Measurements from ENCODE around the gene GLOD5. TPM values are rescaled to one million over a fixed set of nuclear protein-coding genes. Genes with fewer than 3 reads are reported as not detected.

Gene GLOD5
- total and polyA plus RNA-seq, 9 of the 15 experiments (the other 6 are each of a cell fraction or from before 2014, with no cell fraction given): 0.27 to 4.4 (median 2.2) TPM

- TF ChIP-seq POLR3A (IDR thresholded peaks at IDR 0.05; ENCODE audit: borderline replicate concordance, extremely low read depth, insufficient read depth, insufficient read length): no peak
- no peak for TF ChIP-seq CGGBP1 (CRISPR knock-in tag; IDR thresholded peaks at IDR 0.05)
- peak; percentile 98 for TF ChIP-seq E2F8 (IDR thresholded peaks at IDR 0.05; ENCODE audit: low read depth, partially characterized antibody)
- TF ChIP-seq THAP12 (CRISPR knock-in tag; IDR thresholded peaks at IDR 0.05): no peak; the same call in 1 of the 2 replicates
- peak; percentile 84 for TF ChIP-seq CREB3L1 (IDR thresholded peaks at IDR 0.05; ENCODE audit: borderline replicate concordance, low read depth)
- peak; percentile 80 for TF ChIP-seq NBN (IDR thresholded peaks at IDR 0.05; ENCODE audit: low read depth)
- peak; percentile 31; the same call in 1 of the 2 replicates for TF ChIP-seq E2F1 (CRISPR knock-in tag; IDR thresholded peaks at IDR 0.05)
- no peak for TF ChIP-seq C11orf30 (IDR thresholded peaks at IDR 0.05; ENCODE audit: low read depth)
- TF ChIP-seq CAMTA2 (CRISPR knock-in tag; conservative IDR thresholded peaks at IDR 0.05): no peak
- TF ChIP-seq RREB1 (CRISPR knock-in tag; IDR thresholded peaks at IDR 0.05): no peak
- TF ChIP-seq RBFOX2 (IDR thresholded peaks at IDR 0.05; ENCODE audit: low read depth, low read length): peak; percentile 72
Observed at GRCh38 chrX:48801280-48802088, 39.9 kb downstream of the GLOD5 start, which contains the start of gene HDAC6 (continued).
